ENCODE results near the gene TMC2. TPM values are rescaled to one million over a fixed set of nuclear protein-coding genes. Genes with fewer than 3 reads are reported as not detected.
A peak's percentile ranks its signal among the peaks of the same experiment; 100 is the strongest.

TMC2 gene
- total RNA-seq, 1 donor from 2014 or later = not detected

DNA sequence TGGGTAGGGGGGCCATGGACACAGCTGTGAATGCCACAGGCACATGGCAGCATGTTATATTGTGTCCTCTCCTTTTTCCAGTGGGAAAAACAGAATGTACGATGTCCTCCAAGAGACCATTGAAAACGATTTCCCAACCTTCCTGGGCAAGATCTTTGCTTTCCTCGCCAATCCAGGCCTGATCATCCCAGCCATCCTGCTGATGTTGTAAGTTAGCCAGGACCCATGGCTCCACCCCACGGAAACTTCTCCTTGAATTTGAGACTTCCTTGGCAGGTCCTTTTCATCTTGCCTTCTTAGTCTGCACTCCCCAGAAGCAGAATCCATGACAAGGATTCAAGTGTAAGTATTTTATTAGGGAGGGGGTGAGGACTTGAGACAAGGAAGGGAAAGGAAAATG is 87.8 kb downstream of the TMC2 start:
- Histone ChIP-seq H3K9me3 (no peaks in the 10 kb centered on the region), H3K27me3 (no peaks in the 10 kb centered on the region), H3K4me1 (no peaks in the 10 kb centered on the region), H3K4me3 (no peak overlapping the region), H3K36me3 (no peaks in the 10 kb centered on the region), H3K27ac (no peak overlapping the region)
- no peak for TF ChIP-seq CTCF (IDR thresholded peaks at IDR 0.05)
- peak in 1 of 2 donors; percentile 67 for DNase-seq (ENCODE audit: low spot score in 2 of 2)
- intact Hi-C loops (cut with DNase I) = no loop called here

DNA sequence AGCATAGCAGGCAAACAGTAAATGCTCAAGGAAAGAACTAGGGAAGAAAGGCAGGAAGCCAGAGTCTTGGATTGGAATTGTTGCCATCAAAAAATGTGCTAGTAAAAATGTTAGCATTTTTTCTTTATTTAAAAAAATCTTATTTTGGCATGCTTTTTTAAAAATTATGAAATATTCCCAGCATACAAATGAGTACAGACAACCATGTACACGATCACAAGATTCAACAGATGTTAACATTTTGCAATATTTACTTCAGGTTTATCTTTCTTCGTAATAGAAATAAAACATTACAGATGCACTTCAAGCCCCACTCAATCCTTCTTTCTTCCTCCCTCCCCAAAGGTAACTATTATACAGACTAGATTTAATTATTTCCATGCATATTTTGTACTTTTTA is 88.7 kb downstream of the TMC2 start:
- H3K27me3 ChIP-seq = no peaks in the 10 kb centered on the region
- DNase-seq (ENCODE audit: low spot score in 2 of 2) = no peak
- no peaks in the 10 kb centered on the region for H3K36me3 ChIP-seq
- H3K4me1 ChIP-seq = no peaks in the 10 kb centered on the region
- H3K27ac ChIP-seq = no peak overlapping the region
- H3K9me3 ChIP-seq = no peaks in the 10 kb centered on the region
- no peak for TF ChIP-seq CTCF (IDR thresholded peaks at IDR 0.05)
- H3K4me3 ChIP-seq = no peak overlapping the region
- intact Hi-C loops (cut with DNase I) = no loop called here

GRCh38 chr20:2626853-2627541 is 90.6 kb downstream of the TMC2 start:
- no peak for TF ChIP-seq CTCF (IDR thresholded peaks at IDR 0.05)
- H3K27ac ChIP-seq = no peak overlapping the region
- no peaks in the 10 kb centered on the region for H3K36me3 ChIP-seq
- H3K9me3 ChIP-seq = peaks cover 0 to 5% of the 10 kb centered on the region in 2 donors
- DNase-seq (ENCODE audit: low spot score in 2 of 2) = no peak
- no peak overlapping the region for H3K4me3 ChIP-seq
- no peaks in the 10 kb centered on the region for H3K4me1 ChIP-seq
- intact Hi-C loops (cut with DNase I) = no loop called here
- H3K27me3 ChIP-seq = no peaks in the 10 kb centered on the region

DNA sequence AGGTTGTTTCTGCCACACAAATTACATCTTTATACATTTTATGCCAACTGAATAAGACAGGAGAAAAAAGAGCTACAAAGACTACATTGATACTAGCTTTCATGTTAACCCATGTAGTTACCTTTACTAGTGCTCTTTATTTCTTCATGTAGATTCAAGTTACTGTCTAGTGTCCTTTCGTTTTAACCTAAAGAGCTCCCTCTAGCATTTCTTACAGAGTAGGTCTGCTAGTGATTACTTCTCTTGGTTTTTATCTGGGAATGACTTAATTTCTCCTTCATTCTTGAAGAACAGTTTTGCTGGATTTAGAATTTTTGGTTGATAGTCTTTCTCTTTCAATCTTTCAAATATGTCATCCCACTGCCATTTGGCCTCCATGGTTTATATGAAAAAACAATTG is 94.9 kb downstream of the TMC2 start:
- DNase-seq (ENCODE audit: low spot score in 2 of 2) = no peak
- Histone ChIP-seq H3K4me1 (no peaks in the 10 kb centered on the region), H3K27ac (no peak overlapping the region), H3K36me3 (no peaks in the 10 kb centered on the region), H3K4me3 (no peak overlapping the region), H3K27me3 (no peaks in the 10 kb centered on the region), H3K9me3 (peaks cover 0 to 5% of the 10 kb centered on the region in 2 donors)
- intact Hi-C loops (cut with DNase I) = no loop called here
- no peak for TF ChIP-seq CTCF (IDR thresholded peaks at IDR 0.05)

GRCh38 chr20:2633381-2633780 is 97.0 kb downstream of the TMC2 start:
- TF ChIP-seq CTCF (IDR thresholded peaks at IDR 0.05) = no peak
- Histone ChIP-seq H3K4me1 (no peaks in the 10 kb centered on the region), H3K27ac (no peak overlapping the region), H3K36me3 (no peaks in the 10 kb centered on the region), H3K27me3 (no peaks in the 10 kb centered on the region), H3K9me3 (peaks cover 0 to 5% of the 10 kb centered on the region in 2 donors), H3K4me3 (no peak overlapping the region)
- intact Hi-C loops (cut with DNase I) = no loop called here
- no peak for DNase-seq (ENCODE audit: low spot score in 2 of 2)

DNA sequence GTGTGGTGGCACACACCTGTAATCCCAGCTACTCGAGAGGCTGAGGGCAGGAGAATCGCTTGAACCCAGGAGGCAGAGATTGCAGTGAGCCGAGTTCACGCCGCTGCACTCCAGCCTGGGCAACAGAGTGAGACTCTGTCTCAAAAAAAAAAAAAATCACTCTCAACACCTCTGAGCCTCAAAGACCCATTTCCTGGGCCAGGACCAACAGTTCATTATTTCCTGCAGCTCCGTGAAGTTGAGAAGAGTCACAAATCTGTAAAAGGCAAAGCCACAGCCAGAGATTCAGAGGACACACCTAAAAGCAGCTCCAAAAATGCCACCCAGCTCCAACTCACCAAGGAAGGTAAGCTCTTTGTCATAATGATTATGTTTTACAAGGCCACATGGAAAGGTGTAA is 100.9 kb downstream of the TMC2 start:
- DNase-seq (ENCODE audit: low spot score in 2 of 2) = no peak
- Histone ChIP-seq H3K27ac (no peak overlapping the region), H3K36me3 (no peaks in the 10 kb centered on the region), H3K9me3 (no peaks in the 10 kb centered on the region), H3K4me1 (no peaks in the 10 kb centered on the region), H3K4me3 (no peak overlapping the region), H3K27me3 (no peaks in the 10 kb centered on the region)
- intact Hi-C loops (cut with DNase I) = no loop called here
- no peak for TF ChIP-seq CTCF (IDR thresholded peaks at IDR 0.05)

Measured in ascending aorta (tissue), 2 donors.